Muscle layer of colon (tissue), 2 donors: ENCODE data around the gene FGF2.

ENCODE experiments used
- H3K27ac ChIP-seq: one replicate; pipeline ENCODE4 v1.7.0; 2013; ENCODE audit warnings: low read depth, mild to moderate bottlenecking, low read length, moderate library complexity
- H3K27me3 ChIP-seq, 2 donors: one replicate each; pipeline ENCODE4 v1.7.0; 2013; ENCODE audit warnings: low read length in 2 of 2, mild to moderate bottlenecking in 2 of 2; ENCODE audit not compliant: insufficient read depth in 2 of 2, control insufficient read depth in 1 of 2
- H3K36me3 ChIP-seq: one replicate; pipeline ENCODE4 v1.7.0; 2013; ENCODE audit warnings: mild to moderate bottlenecking, low read length; ENCODE audit not compliant: insufficient read depth
- H3K4me1 ChIP-seq: one replicate; pipeline ENCODE4 v1.7.0; 2013; ENCODE audit warnings: mild to moderate bottlenecking, low read length; ENCODE audit not compliant: insufficient read depth
- H3K4me3 ChIP-seq, 2 donors: one replicate each; pipeline ENCODE4 v1.7.0; 2013; ENCODE audit warnings: low read length in 2 of 2, low read depth in 1 of 2, mild to moderate bottlenecking in 1 of 2, moderate library complexity in 1 of 2
- H3K9ac ChIP-seq: one replicate; pipeline ENCODE4 v1.7.0; 2013; ENCODE audit warnings: low read length
- H3K9me3 ChIP-seq: one replicate; pipeline ENCODE4 v1.7.0; 2013; ENCODE audit warnings: mild to moderate bottlenecking, low read length
- donor health status: abdominal sarcoma.
- donor health status: Adenocarcinoma of cecum.

The FGF2 gene

DNA sequence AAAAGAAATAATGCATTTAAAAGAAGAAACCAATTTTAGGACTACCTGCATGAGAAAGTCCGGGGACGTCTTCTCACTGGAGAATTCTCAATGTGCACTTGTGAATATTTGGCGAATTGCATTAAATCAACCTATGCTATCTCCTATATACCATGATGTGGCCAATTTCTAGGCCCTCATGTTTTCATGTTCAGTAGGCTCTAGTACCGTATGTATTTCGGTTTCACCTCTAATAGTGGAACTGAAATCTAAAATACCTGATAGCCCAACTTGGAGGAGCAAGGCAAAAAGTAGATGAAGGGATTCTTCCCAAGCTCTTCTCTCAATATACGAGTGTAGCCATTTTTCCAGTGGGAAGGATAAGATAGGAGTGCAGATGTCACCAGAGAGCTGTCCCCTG, 11.4 kb upstream of the FGF2 start:
- Histone ChIP-seq H3K4me1 (no peaks in the 10 kb centered on the region), H3K9me3 (no peaks in the 10 kb centered on the region), H3K27ac (no peak overlapping the region), H3K9ac (no peak overlapping the region), H3K36me3 (no peaks in the 10 kb centered on the region), H3K27me3 (no peaks in the 10 kb centered on the region), H3K4me3 (no peak overlapping the region)

- Histone ChIP-seq H3K4me3 (no peak overlapping the region), H3K27me3 (no peaks in the 10 kb centered on the region), H3K4me1 (no peaks in the 10 kb centered on the region), H3K27ac (no peak overlapping the region), H3K36me3 (no peaks in the 10 kb centered on the region), H3K9me3 (no peaks in the 10 kb centered on the region), H3K9ac (no peak overlapping the region)
Observed at GRCh38 chr4:122816476-122816875, 10.2 kb upstream of the FGF2 start.

- H3K27me3 ChIP-seq = no peaks in the 10 kb centered on the region
- no peaks in the 10 kb centered on the region for H3K36me3 ChIP-seq
- no peak overlapping the region for H3K9ac ChIP-seq
- no peak overlapping the region for H3K27ac ChIP-seq
- H3K9me3 ChIP-seq = no peaks in the 10 kb centered on the region
- H3K4me1 ChIP-seq = no peaks in the 10 kb centered on the region
- no peak overlapping the region for H3K4me3 ChIP-seq
Observed at GRCh38 chr4:122819708-122820449, 6.8 kb upstream of the FGF2 start.

- no peak overlapping the region for H3K9ac ChIP-seq
- H3K9me3 ChIP-seq = no peaks in the 10 kb centered on the region
- H3K4me1 ChIP-seq = no peaks in the 10 kb centered on the region
- no peak overlapping the region for H3K27ac ChIP-seq
- H3K36me3 ChIP-seq = no peaks in the 10 kb centered on the region
- no peaks in the 10 kb centered on the region for H3K27me3 ChIP-seq
- H3K4me3 ChIP-seq = no peak overlapping the region
Observed at GRCh38 chr4:122821092-122821491, 5.5 kb upstream of the FGF2 start.

DNA sequence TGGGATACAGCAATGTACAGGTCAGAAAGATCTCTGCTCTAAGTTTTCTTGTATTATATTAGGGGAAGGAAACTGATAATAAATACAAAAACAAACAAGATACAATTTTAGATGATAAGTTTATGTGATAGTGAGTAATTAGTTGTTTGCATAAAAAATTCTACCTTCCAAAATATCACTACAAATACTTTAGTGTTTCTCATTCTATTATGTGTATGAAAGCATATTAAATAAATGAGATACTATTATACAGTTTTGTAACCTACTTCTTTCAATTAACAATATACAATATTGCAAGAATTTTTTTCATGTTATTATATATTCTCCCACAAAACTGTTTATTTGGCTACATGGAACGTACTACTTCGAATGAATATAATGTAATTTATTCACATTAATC, 4.2 kb upstream of the FGF2 start:
- Histone ChIP-seq H3K9me3 (no peaks in the 10 kb centered on the region), H3K4me1 (no peaks in the 10 kb centered on the region), H3K27me3 (no peaks in the 10 kb centered on the region), H3K36me3 (no peaks in the 10 kb centered on the region), H3K27ac (no peak overlapping the region), H3K4me3 (no peak overlapping the region), H3K9ac (no peak overlapping the region)

GRCh38 chr4:122823476-122823875, 3.2 kb upstream of the FGF2 start:
- Histone ChIP-seq H3K27me3 (no peaks in the 10 kb centered on the region), H3K27ac (no peak overlapping the region), H3K4me3 (no peak overlapping the region), H3K36me3 (no peaks in the 10 kb centered on the region), H3K9me3 (no peaks in the 10 kb centered on the region), H3K4me1 (no peaks in the 10 kb centered on the region), H3K9ac (no peak overlapping the region)

DNA sequence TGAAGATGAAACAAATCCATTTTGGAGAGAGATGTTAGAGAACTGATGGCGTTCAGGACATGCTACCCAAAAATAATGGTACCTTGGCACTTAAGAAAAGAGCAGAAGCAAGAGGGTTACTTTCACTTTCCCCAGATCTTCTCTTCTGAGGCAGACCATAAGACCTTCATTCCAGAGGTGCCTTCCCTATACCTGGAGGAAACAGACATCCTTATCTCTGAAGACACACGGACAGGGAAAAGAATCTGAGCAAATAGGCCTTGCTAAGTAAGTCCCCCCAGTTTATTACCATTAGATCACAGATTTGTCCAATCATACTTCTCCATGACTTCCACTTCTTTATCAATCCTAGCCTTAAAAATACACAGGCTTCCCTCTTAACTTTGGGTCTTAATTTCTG, 2.0 kb upstream of the FGF2 start:
- H3K4me3 ChIP-seq = no peak overlapping the region
- H3K27me3 ChIP-seq = no peaks in the 10 kb centered on the region
- no peak overlapping the region for H3K27ac ChIP-seq
- no peak overlapping the region for H3K9ac ChIP-seq
- H3K36me3 ChIP-seq = no peaks in the 10 kb centered on the region
- peaks cover 9% of the 10 kb centered on the region for H3K4me1 ChIP-seq
- no peaks in the 10 kb centered on the region for H3K9me3 ChIP-seq

DNA sequence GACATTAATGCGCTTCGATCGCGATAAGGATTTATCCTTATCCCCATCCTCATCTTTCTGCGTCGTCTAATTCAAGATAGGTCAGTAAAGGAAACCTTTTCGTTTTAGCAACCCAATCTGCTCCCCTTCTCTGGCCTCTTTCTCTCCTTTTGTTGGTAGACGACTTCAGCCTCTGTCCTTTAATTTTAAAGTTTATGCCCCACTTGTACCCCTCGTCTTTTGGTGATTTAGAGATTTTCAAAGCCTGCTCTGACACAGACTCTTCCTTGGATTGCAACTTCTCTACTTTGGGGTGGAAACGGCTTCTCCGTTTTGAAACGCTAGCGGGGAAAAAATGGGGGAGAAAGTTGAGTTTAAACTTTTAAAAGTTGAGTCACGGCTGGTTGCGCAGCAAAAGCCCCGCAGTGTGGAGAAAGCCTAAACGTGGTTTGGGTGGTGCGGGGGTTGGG, 528 bp upstream of the FGF2 start:
- Histone ChIP-seq H3K4me3 (peak overlapping the region; percentile 59 to 72), H3K27ac (peak overlapping the region; percentile 81), H3K9me3 (no peaks in the 10 kb centered on the region), H3K4me1 (peaks cover 23% of the 10 kb centered on the region), H3K36me3 (no peaks in the 10 kb centered on the region), H3K9ac (peak overlapping the region; percentile 63), H3K27me3 (no peaks in the 10 kb centered on the region)

DNA sequence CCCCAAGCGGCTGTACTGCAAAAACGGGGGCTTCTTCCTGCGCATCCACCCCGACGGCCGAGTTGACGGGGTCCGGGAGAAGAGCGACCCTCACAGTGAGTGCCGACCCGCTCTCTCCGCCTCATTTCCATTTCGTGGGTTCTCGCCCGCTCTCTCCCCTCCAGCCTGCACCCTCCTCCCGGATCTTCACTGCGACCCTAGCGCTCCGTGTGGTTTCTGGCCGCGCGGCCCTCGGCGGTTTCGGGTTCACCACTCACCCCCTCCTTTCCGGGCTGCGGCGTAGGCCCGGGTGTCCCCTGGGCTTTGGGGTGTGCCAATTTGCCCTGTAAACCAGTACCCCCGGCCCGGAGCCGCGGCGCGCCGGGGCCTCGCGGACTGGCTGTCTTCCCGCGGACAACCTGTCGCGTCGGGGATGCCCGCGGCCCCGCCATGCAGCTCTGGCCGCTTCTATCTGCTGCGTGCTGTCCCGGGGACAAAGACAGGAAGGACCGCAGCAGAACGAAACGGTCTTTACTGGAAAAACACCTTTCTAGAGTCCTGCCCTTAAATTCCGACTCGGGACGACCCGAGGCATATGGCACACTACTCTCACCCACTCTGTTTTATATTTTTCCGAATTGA, 737 bp downstream of the FGF2 start:
- H3K27ac ChIP-seq = peak overlapping the region; percentile 83

GRCh38 chr4:122827879-122828601, 1.4 kb downstream of the FGF2 start:
- H3K27ac ChIP-seq = peak overlapping the region; percentile 83
- H3K9me3 ChIP-seq = no peaks in the 10 kb centered on the region
- H3K4me3 ChIP-seq = peak overlapping the region; percentile 70 to 86
- H3K9ac ChIP-seq = peak overlapping the region; percentile 71
- peaks cover 38% of the 10 kb centered on the region for H3K4me1 ChIP-seq
- no peaks in the 10 kb centered on the region for H3K27me3 ChIP-seq
- no peaks in the 10 kb centered on the region for H3K36me3 ChIP-seq

More for the DNA sequence above, 737 bp downstream of the FGF2 start:
- H3K9me3 ChIP-seq = no peaks in the 10 kb centered on the region
- peak overlapping the region; percentile 71 for H3K9ac ChIP-seq
- peak overlapping the region; percentile 70 to 86 for H3K4me3 ChIP-seq
- no peaks in the 10 kb centered on the region for H3K27me3 ChIP-seq
- H3K4me1 ChIP-seq = peaks cover 31% of the 10 kb centered on the region
- no peaks in the 10 kb centered on the region for H3K36me3 ChIP-seq

DNA sequence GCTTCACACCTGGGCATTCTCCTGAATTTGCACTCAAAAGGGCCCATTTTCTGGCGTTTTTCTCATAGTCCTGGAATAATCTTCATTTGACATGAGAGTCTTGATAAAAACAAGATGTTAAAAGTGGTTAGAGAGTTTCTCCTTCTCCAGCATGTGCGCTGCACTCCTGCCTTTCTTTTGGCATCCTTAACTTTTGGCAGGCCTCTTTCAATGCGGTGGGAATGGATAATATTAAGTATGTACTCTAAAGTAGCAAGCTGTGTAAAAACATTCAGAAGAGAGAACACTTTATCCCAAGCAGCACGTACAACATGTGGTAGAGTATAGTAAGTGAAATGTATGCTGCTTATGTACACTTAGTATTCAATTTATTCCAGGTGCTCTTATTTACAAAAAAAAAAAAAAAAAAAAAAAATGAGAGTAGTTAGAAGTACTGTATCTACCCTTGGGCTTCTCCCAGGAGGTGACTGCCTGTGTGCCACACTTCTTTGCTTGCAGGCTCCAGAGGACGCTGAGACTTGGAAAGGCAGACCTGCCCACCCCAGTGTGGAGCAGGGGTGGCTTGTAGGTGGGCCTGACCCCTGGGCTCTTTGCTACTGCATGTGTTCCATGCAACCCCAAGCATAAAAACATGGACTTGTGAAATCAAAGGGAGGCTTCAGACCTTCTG, 3.9 kb downstream of the FGF2 start:
- no peak overlapping the region for H3K9ac ChIP-seq
- H3K27me3 ChIP-seq = no peaks in the 10 kb centered on the region
- peaks cover 63% of the 10 kb centered on the region for H3K4me1 ChIP-seq
- no peak overlapping the region for H3K4me3 ChIP-seq
- no peaks in the 10 kb centered on the region for H3K36me3 ChIP-seq
- H3K27ac ChIP-seq = peak overlapping the region; percentile 35
- no peaks in the 10 kb centered on the region for H3K9me3 ChIP-seq
